HG03354 (cell line): ENCODE results near the gene INSYN1.

Experiments
- ATAC-seq: cut with Tn5 transposase; IDR thresholded peaks from one replicate; pipeline ENCODE4 v1.9.1; 2021; ENCODE audit warnings: mild to moderate bottlenecking; ENCODE audit not compliant: unreplicated experiment, poor library complexity, severe bottlenecking

The INSYN1 gene

GRCh38 chr15:73699249-73700040, 53.7 kb downstream of the INSYN1 start:
- no peak for ATAC-seq

GRCh38 chr15:73697033-73697467, 56.1 kb downstream of the INSYN1 start:
- ATAC-seq = peak; percentile 84

DNA sequence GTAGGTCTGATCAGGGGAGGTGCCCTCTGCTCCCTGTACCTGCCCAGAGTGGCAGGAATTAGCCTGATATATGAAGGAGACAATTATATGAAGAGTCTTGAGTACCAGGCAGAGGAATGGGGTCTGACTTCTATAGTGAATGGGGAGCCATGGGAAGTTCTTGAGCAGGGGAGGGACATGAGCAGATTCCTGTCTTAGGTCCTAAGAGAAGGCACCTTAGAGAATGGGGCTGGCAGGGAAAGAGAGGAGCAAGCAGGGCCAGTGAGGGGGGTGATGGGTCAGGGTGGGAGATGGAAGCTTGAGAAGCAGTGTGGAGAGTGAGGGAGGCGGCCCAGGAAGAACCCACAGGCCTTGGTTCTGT, 56.5 kb downstream of the INSYN1 start:
- ATAC-seq = no peak

DNA sequence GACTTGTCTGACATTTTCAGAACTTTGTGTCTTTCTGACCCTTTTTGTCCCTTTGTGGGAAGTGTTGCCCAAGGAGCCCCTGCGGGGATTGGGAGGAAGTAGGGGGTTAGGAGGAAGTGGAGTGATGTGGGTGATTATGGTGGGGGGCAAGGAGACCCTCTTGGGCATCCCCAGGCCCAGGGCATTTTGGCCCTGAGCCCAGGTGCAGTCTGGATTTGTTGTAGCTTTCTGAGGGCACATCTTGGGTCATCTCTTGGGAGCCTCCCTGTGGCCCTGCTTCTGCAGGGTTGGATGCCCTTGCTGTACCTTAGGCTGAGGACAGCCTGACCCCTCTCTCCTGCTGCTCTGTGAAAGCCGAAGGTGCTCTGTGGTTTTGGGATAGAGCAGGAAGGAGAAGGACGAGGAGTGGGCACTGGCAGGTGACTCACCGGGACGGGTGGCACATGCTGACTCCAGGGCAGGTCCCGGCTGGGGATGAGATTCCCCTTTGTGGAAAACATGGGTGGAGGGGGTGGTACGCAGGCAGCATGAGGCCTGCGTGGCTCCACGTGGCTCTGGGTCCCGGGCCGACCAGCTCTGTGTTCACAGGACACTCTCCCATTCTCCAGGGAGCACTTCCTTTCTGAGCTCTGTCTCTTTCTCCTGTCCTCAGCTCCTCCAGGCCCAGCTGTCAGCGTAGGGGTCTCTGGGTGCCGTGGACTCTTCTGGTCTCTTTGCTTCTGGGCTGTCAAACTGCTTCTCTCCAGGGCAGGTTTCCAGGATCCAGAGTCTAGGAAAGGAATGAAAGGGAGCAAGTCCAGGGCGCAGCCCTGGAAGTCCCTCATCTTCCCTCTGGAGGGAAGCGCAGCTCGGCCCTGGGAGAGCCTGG, 57.1 kb downstream of the INSYN1 start:
- no peak for ATAC-seq

DNA sequence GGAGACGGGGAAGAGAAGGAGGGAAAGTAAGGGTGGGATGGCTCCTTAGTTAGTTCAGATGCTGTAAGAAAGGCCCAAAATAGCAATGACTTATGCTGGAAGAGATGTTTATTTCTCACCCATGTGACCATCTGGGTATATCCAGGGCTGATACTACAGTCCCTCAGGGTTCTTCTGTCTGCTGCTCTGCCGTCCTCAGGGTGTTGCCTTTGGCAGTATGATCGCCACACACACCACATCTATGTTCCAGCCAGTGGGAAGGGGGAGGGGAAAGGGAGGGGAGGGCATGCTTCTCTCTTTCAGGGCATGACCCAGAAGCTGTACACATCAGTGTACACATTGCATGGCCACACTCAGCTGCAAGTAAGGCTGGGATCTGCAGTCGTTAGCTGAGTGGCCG, 58.7 kb downstream of the INSYN1 start:
- no peak for ATAC-seq

DNA sequence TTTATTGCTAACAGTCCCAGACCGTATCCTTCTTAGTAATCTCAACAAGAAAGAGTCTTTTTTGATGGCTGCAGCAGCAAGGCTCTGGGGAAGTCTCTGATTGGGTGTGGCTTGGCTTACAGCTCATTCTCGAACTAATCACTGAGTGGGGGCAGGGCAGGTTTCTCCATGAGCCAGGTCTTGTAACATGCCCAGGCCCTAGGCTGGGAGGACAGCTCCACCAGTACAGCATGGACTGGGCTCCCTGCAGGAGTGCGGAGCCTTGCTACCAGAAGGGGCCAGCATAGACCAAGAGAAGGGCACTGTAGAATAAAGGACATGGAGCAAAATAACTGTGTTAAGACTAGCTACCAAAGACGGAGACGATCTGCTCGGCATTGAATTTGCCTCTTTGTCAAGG, 61.8 kb downstream of the INSYN1 start:
- no peak for ATAC-seq

- no peak for ATAC-seq
These were observed 64.7 kb downstream of the INSYN1 start for GRCh38 chr15:73688455-73688854.

- no peak for ATAC-seq
These were observed 65.8 kb downstream of the INSYN1 start for GRCh38 chr15:73687351-73687750.

DNA sequence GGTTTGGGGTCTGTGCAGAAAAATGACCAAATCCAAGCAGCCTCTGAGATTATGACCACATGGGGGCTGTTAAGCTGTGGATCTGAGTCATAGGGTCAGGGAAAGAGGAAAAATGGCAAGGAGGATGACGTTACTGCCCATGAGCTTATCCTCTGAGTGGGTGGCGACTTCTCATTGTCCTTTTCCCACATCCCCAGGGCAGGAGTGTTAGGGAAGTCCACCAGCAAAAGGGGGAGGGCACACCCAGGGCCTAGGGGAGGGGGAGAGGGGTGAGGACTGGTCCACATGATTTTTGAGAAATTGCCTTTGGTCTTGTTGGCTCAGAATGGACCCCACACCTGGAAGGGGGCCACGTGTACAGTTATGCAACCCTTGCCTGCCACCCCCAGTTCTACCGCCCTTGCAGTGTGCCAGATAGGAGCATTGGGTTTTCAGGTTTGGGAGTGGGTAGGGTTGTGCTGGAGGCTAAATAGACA, 66.3 kb downstream of the INSYN1 start:
- ATAC-seq = no peak

GRCh38 chr15:73685981-73686380, 67.2 kb downstream of the INSYN1 start:
- no peak for ATAC-seq
